Neural cell (in vitro differentiated cells): Measurements from ENCODE around the gene NCAPH2. TPM values are rescaled to one million over a fixed set of nuclear protein-coding genes. Genes with fewer than 3 reads are reported as not detected.
A peak's percentile ranks its signal among the peaks of the same experiment; 100 is the strongest.

Source experiments
- H2AFZ ChIP-seq: fragments of 200-600, 300-800 bp; sonication (generic), shearing (Covaris generic); 2 replicates; pipeline ENCODE4 v1.6.0; 2014; ENCODE audit warnings: low read depth, mild to moderate bottlenecking, antibody characterized with exemption, low read length, moderate library complexity
- H3F3A ChIP-seq: fragments of 200-600 bp; shearing (Covaris generic); 2 replicates; pipeline ENCODE4 v1.6.1; 2016; ENCODE audit warnings: mild to moderate bottlenecking, moderate library complexity, mixed read lengths, antibody characterized with exemption, low read length; ENCODE audit not compliant: insufficient read depth, poor library complexity, severe bottlenecking
- H3K27ac ChIP-seq: fragments of 200-600, 300-800 bp; sonication (generic), shearing (Covaris generic); 2 replicates; pipeline ENCODE4 v1.5.1; 2014; ENCODE audit warnings: mild to moderate bottlenecking, low read length, moderate library complexity
- H3K27me3 ChIP-seq: fragments of 300-800, 200-600 bp; sonication (generic), shearing (Covaris generic); 2 replicates; pipeline ENCODE4 v1.6.0; 2014; ENCODE audit warnings: mild to moderate bottlenecking, low read depth, low read length, moderate library complexity; ENCODE audit not compliant: insufficient read depth
- H3K36me3 ChIP-seq: fragments of 300-800, 200-600 bp; sonication (generic), shearing (Covaris generic); 2 replicates; pipeline ENCODE4 v1.5.1; 2014; ENCODE audit warnings: mild to moderate bottlenecking, antibody characterized with exemption, low read length, moderate library complexity; ENCODE audit not compliant: insufficient read depth
- H3K4me2 ChIP-seq: fragments of 300-800, 200-600 bp; sonication (generic), shearing (Covaris generic); 2 replicates; pipeline ENCODE4 v1.6.0; 2014; ENCODE audit warnings: mild to moderate bottlenecking, low read length
- H3K4me3 ChIP-seq: fragments of 300-800, 200-600 bp; sonication (generic), shearing (Covaris generic); 2 replicates; pipeline ENCODE4 v1.5.1; 2014; ENCODE audit warnings: mild to moderate bottlenecking, low read length, moderate library complexity
- H3K79me2 ChIP-seq: fragments of 200-600 bp; shearing (Covaris generic); replicated peaks from 2 replicates; pipeline ENCODE4 v1.6.0; 2014; ENCODE audit warnings: mild to moderate bottlenecking, low read length, moderate library complexity; ENCODE audit not compliant: insufficient read depth
- H3K9ac ChIP-seq: fragments of 300-800, 200-600 bp; sonication (generic), shearing (Covaris generic); 2 replicates; pipeline ENCODE4 v1.6.1; 2016; ENCODE audit warnings: mild to moderate bottlenecking, low read length, mixed read lengths
- H3K9me2 ChIP-seq: fragments of 200-600 bp; shearing (Covaris generic); 2 replicates; pipeline ENCODE4 v1.6.1; 2016; ENCODE audit warnings: mild to moderate bottlenecking, low read length, mixed read lengths; ENCODE audit not compliant: insufficient read depth
- H3K9me3 ChIP-seq: fragments of 200-600, 300-800 bp; sonication (generic), shearing (Covaris generic); 2 replicates; pipeline ENCODE4 v1.6.1; 2016; ENCODE audit warnings: mild to moderate bottlenecking, mixed run types, low read length, moderate library complexity, mixed read lengths
- H4K20me1 ChIP-seq: fragments of 200-600 bp; shearing (Covaris generic); 2 replicates; pipeline ENCODE4 v1.6.1; 2016; ENCODE audit warnings: mild to moderate bottlenecking, mixed run types; ENCODE audit not compliant: insufficient read depth
- CTCF ChIP-seq: fragments of 450-650 bp; IDR thresholded peaks from 2 replicates; pipeline ENCODE4 v1.5.1; 2014; ENCODE audit warnings: antibody characterized with exemption, mild to moderate bottlenecking, moderate library complexity; ENCODE audit not compliant: poor library complexity, severe bottlenecking
- EP300 ChIP-seq: fragments of 450-650 bp; conservative IDR thresholded peaks from 2 replicates; pipeline ENCODE4 v1.6.1; 2014; ENCODE audit warnings: antibody characterized with exemption, mild to moderate bottlenecking, moderate library complexity; ENCODE audit not compliant: poor library complexity, severe bottlenecking
- EZH2 ChIP-seq: fragments of 200-600, 300-800 bp; shearing (Covaris generic), sonication (generic); IDR thresholded peaks from 2 replicates; pipeline ENCODE4 v1.6.1; 2014; ENCODE audit warnings: antibody characterized with exemption, low read length, borderline replicate concordance, mild to moderate bottlenecking; ENCODE audit not compliant: insufficient read depth, poor library complexity, severe bottlenecking
- MXI1 ChIP-seq: fragments of 450-650 bp; conservative IDR thresholded peaks from 2 replicates; pipeline ENCODE4 v1.6.1; 2014; ENCODE audit warnings: antibody characterized with exemption, mild to moderate bottlenecking; ENCODE audit not compliant: poor library complexity, severe bottlenecking
- POLR2AphosphoS5 ChIP-seq: IDR thresholded peaks from 2 replicates; pipeline ENCODE4 v1.6.1; 2012
- RAD21 ChIP-seq: fragments of 450-650 bp; conservative IDR thresholded peaks from 2 replicates; pipeline ENCODE4 v1.6.1; 2014; ENCODE audit warnings: antibody characterized with exemption, mild to moderate bottlenecking, moderate library complexity
- REST ChIP-seq: IDR thresholded peaks from 2 replicates; pipeline ENCODE4 v1.6.1; 2012; ENCODE audit warnings: borderline replicate concordance
- SMC3 ChIP-seq: fragments of 450-650 bp; conservative IDR thresholded peaks from 2 replicates; pipeline ENCODE4 v1.6.1; 2014; ENCODE audit warnings: antibody characterized with exemption, mild to moderate bottlenecking, moderate library complexity; ENCODE audit not compliant: poor library complexity
- TAF1 ChIP-seq: IDR thresholded peaks from 2 replicates; pipeline ENCODE4 v1.6.1; 2012; ENCODE audit warnings: low read depth
- polyA plus RNA-seq: library from polyadenylated mRNA; depleted of rRNA; stranded (reverse); fragments of >200 nt; gene quantifications from 2 replicates; pipeline ENCODE4 v1.2.3, GENCODE V29; 2014

Gene NCAPH2
- polyA plus RNA-seq, 1 donor from 2014 or later: 81.1 TPM

GRCh38 chr22:50507421-50507990, 518 bp upstream of the NCAPH2 start, which contains the start of gene LMF2:
LMF2 (minus strand) TSS chr22:50507702; CDS start chr22:50507675, 27 bp downstream.
- H3K27me3 ChIP-seq: no peaks in the 10 kb centered on the region
- peak within 1 kb of the TSS; percentile 81 for H3K27ac ChIP-seq
- TF ChIP-seq RAD21 (peak; percentile 45), MXI1 (peak; percentile 77), REST (no peak), SMC3 (peak; percentile 46), TAF1 (peak; percentile 51), EP300 (no peak), POLR2AphosphoS5 (peak; percentile 76)
- H3K79me2 ChIP-seq: peaks cover 34% of the 10 kb centered on the region
- no peaks in the 10 kb centered on the region for H4K20me1 ChIP-seq
- H3K4me2 ChIP-seq: peak within 1 kb of the TSS; percentile 97
- H3K4me3 ChIP-seq: peak within 1 kb of the TSS; percentile 94
- H3K9me3 ChIP-seq: no peaks in the 10 kb centered on the region
- H3F3A ChIP-seq: no peaks in the 10 kb centered on the region
- H3K36me3 ChIP-seq: no peaks in the 10 kb centered on the region
- peak within 1 kb of the TSS; percentile 27 for H2AFZ ChIP-seq
- H3K9ac ChIP-seq: peak within 1 kb of the TSS; percentile 86
- no peaks in the 10 kb centered on the region for H3K9me2 ChIP-seq

- Histone ChIP-seq H3K27ac (peak overlapping the region; percentile 81), H3K36me3 (no peaks in the 10 kb centered on the region), H4K20me1 (no peaks in the 10 kb centered on the region), H3K9me2 (no peaks in the 10 kb centered on the region), H3K27me3 (no peaks in the 10 kb centered on the region), H3K79me2 (peaks cover 37% of the 10 kb centered on the region), H3F3A (no peaks in the 10 kb centered on the region), H3K9me3 (no peaks in the 10 kb centered on the region), H2AFZ (peak overlapping the region; percentile 3), H3K9ac (peak overlapping the region; percentile 80), H3K4me2 (peak overlapping the region; percentile 97), H3K4me3 (peak overlapping the region; percentile 80)
- TF ChIP-seq POLR2AphosphoS5 (no peak), EP300 (no peak), CTCF (no peak), TAF1 (no peak), MXI1 (no peak), SMC3 (no peak), REST (no peak), EZH2 (no peak), RAD21 (no peak)
Observed at GRCh38 chr22:50508897-50509296, 873 bp downstream of the NCAPH2 start.
